GM19468 (cell line): Measurements from ENCODE around the gene WTAP.
"Not testable (repeated sequence)": the region's sequence is repeated elsewhere in the genome, so short reads cannot be mapped to it uniquely, and the experiment has no call there.

Source experiments
- ATAC-seq: cut with Tn5 transposase; IDR thresholded peaks from one replicate; pipeline ENCODE4 v1.9.1; 2021; ENCODE audit warnings: mild to moderate bottlenecking, moderate library complexity, moderate number of reproducible peaks; ENCODE audit not compliant: unreplicated experiment; ENCODE audit errors: extremely low read depth

WTAP gene

DNA sequence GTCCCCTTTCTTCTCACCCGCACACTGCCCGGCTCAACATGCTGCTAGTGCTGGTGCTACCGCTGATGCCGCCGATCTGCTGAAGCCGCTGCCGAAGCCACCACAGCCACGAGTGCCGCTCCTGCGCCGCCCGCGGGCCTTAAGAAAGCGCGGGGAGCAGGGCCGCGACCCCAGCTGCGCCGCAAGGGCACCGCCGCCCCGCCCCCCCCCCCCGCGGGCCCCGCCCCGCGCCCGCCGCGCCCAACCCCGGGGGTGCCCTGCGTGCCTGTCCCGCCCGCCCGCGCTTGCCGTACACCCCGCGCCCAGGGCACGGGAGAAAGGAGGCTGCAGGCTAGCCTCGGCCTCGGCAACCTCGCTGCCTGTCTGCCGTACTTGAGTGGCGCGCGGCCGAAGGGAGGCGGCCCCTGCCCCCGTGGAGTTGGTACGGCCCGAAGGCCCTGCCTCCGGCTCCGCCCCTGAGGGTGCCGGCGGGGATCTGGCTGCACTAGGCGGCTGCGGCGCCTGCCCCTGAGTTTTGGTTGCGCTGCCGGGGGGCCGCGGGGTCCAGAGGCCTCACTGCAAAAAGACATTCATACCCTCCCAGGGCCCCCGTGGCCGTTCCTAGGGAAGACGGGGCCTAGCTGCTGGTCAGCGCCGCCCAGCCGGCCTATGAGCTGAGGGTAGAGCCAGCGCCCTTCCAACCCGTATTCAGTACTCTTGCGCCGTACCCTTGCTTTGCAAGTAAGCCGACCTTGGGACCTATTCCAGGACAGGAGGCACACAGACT is 34.0 kb upstream of the WTAP start, which contains the start of gene SOD2:
TSS of gene SOD2 (minus strand) at position 114 of the 766 bp plus-strand sequence. CDS start at position 40, 74 bp downstream.
- peak; percentile 67 for ATAC-seq

DNA sequence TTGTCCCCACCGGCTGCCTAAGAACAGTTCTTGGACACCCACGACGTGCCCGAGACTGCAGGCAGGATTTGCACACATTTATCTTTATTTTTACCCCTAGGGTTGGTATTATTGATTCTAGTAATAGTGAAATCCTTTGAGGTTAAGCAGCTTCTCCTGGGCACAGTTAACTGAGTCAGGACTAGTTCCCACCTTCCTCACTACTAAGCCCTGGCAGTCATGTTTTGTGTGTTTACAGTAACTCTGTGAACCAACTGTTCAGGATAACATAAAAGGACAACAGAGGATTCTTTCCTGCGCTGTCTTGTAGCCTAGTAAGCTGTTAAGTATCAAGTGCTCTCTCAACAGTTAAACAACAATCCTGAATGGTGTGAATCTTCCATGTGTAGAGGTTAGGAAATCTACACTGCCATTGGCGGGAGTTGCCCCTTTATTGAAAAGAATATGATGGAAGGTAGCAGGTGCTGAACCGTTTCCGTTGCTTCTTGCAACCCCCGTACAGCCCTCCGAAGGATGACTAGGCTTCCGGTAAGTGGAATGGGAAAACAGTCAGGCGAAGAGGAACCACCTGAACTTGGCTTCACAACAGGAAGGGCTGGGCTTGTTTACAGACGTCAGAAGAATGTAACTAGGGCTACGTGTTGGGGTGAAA is 33.3 kb upstream of the WTAP start:
- no peak for ATAC-seq

DNA sequence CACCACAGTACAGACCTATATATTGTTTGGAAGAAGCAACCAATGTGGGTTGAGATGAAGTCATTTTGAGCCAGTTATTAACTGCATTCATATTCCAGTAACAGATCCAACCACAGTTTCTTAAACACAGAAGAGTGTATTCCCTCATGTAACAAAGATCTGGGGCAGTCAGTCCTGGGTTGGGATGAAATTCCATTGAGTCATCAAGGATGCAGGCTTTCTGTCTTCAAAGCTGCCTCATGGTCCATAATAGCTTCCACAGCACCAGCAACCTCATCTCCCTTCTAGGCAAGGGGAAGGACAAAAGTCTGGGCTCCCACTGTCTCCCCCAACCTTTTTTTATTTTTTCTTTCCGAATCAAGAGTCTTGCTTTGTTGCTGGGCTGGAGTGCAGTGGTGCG is 31.3 kb upstream of the WTAP start:
- no peak for ATAC-seq

DNA sequence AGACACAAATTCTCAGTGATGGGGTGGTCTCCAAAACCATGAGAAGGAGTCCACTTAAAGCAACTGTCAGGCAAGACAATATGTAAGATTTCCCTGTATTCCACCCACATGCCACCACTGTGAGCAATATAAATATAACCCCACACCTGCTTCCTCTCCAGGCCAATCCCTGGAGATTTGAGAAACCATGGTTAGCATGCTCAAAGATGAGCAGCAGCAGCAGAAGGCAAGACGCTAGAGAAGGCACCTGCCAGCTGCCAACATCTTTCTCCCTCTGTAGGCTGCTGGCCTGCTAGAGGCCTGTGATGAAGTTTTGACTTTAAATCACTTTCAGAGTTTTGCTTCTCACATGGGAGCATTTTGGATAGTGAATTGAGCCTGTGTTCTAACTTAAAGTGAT is 26.3 kb upstream of the WTAP start:
- no peak for ATAC-seq

DNA sequence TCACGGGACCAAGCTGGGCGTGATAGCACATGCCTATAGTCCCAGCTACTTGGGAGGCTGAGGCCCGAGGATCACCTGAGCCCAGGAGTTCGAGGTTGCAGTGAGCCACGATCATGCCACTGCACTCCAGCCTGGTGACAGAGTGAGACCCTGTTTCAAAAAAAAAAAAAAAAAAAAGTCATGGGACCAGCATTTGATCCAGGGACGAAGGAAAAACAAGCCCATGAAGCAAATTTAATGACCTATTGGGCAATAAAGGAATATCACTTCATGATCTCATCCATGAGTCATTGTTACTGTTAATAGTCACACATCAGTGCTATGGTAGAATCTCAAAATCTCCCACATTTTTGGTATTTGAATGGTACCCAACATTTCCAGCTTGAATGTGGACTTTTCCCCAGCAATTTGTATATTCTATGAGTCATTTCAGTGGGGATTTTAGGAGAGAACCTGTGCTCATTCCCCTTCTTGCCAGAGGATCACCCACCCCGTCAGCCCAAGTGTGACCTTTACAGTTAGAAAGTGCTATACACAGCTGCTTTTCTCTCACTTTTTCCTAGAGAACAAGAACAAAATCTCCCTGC is 25.8 kb upstream of the WTAP start:
- no peak for ATAC-seq

DNA sequence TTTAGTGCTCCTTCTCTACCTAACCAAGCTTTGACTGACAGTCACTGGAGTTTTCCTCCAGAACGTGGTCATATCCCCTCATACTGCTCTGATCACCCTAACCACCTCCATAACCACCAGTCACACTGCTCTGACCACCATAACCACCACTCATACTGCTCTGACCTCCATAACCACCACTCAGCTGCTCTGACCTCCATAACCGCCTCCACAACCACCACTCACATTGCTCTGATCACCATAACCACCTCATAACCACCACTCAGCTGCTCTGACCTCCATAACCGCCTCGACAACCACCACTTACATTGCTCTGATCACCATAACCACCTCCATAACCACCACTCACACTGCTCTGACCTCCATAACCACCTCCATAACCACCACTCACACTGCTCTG is 16.7 kb upstream of the WTAP start:
- ATAC-seq: not testable (repeated sequence)

DNA sequence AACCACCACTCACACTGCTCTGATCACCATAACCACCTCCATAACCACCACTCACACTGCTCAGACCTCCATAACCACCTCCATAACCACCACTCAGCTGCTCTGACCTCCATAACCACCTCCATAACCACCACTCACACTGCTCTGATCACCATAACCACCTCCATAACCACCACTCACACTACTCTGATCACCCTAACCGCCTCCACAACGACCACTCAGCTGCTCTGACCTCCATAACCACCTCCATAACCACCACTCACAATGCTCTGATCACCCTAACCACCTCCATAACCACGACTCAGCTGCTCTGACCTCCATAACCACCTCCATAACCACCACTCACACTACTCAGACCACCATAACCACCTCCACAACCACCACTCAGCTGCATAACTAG is 14.9 kb upstream of the WTAP start:
- ATAC-seq: not testable (repeated sequence)

DNA sequence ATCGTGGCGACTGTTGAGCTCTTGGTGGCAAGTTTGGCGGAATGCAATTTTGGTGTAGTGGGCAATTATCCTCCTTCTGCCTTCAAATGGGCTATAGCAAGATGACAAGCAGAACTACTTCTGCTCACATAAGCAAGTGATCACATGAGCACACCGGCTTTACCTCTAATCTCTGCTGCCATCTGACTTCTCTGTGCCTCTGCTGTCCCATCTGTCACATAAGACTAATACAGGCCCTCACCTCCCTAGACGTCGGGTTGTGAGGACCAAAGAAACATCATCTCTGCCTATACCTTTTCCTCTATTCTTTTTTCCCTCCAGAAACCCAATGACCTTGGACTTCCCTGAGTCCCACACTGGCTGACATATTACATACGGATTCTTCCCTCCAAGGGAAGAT is 13.3 kb upstream of the WTAP start:
- no peak for ATAC-seq

DNA sequence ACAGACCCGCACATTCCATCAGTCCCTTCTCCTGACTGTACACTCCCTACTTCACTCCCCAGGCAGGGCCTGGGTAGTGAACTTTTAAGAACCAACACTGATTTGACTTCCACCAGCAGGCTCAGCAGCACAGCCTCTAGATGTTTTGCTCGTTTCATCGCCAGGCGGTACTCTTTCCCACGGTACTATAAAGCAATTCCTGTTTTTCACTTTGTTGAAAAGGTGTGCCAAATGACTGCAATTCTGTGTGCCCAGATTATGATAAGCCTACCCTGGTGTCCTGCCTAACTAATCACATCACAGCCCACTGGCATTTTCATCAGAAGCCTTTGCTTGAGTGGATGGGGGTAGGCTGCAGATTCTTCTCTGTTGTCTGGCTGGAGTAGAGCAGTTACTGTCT is 12.9 kb upstream of the WTAP start:
- ATAC-seq: no peak

DNA sequence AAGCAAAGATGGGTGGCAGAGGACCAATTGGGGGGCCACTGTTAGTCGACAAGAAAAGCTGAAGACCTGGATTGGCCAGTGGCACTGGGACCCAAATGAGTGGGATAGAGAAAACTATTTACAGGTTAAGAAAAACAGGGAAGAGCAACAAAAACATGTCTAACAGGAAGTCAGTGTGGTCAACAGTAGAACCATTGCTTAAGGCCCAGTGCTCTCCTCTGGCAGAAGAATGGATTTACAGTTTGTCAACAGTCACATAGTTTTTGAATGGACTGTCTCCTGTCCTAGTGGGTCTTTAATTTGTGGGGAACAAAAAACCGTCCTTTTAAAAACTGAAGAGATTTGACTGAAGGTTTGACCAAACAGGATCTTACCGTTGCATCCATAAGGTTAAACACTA is 12.1 kb upstream of the WTAP start:
- ATAC-seq: no peak

DNA sequence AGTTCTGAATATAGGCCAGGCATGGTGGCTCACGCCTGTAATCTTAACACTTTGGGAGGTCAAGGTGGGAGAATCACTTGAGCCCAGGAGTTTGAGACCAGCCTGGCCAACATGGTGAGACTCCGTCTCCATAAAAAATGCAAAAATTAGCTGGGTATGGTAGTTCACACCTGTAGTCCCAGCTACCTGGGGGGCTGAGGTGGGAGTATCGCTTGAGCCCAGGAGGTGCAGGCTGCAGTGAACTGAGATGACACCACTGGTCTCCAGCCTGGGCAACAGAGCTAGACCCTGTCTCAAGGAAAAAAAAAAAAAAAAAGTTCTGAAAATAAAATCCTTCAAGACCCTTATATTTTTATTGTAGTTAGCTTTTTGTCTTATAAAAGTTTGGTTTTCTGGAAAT is 11.7 kb upstream of the WTAP start:
- no peak for ATAC-seq

DNA sequence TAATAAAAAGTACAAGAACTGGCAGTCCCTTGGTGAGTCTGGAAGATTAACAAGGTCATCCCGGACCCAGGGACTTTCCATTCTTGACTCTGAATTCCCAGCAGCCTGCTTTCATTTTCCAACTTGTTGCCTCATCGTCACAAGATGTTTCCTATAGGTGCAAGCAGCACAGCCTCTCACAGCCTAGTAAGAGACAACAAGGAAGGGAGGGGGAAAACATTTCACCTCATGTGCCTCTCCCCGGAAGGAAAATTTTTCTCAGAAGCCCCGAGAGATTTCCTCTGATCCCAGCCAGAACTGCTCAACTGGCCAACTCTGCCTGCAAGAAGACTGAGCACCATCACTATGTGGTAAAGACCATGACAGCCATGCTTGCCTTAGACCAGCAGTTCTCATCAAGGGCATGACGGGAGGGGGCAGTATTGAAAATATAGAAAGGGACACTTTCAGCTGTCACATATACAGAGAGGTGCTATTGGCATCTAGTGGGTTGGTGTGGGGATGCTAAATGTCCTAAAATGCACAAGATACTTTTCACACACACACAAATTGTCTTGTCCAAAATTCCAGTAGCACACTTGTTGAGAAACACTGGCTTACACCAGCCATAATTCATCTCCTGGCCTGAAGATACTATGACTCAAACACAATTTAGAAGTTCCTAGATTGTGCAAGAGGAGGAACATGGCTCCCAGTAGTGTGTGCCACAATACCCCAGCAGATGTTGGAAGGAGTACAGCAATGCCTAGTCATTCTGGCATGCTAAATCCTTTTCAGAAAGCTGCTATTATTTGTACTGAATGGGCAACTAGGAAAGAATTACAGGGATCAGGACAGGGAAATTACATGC is 10.8 kb upstream of the WTAP start:
- no peak for ATAC-seq

DNA sequence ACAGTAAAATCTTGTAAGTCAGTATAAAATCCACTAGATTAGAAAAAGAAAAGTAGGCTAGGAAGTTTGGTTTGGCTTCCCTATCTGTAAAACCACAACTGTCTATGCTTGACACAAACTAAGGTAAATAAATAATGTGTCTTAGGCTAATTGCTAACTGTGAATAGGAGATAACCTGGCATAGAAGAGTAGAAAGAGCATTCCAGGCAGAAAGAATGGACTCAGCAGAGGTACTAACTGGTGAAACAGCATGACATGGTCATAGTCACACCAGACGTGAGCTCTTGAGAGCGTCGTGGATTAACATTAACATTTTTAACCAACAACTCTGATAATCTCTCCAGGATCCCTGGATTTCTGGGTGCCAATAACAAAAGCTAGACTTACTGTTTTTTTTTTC is 8.7 kb upstream of the WTAP start:
- no peak for ATAC-seq

DNA sequence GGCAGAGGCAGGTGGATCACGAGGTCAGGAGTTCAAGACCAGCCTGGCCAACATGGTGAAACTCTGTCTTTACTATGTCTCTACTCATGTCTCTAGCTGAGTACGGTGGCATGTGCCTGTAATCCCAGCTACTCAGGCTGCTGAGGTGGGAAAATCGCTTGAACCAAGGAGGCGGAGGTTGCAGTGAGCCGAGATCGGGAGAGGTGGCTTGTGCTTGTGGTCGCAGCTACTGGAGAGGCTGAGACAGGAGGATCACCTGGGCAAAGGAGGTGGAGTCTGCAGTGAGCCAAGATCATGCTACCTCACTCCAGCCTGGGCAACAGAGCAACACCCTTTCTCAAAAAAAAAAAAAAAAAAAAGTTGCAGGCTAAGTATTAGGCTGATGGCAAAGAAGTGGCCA is 8.0 kb upstream of the WTAP start:
- no peak for ATAC-seq

DNA sequence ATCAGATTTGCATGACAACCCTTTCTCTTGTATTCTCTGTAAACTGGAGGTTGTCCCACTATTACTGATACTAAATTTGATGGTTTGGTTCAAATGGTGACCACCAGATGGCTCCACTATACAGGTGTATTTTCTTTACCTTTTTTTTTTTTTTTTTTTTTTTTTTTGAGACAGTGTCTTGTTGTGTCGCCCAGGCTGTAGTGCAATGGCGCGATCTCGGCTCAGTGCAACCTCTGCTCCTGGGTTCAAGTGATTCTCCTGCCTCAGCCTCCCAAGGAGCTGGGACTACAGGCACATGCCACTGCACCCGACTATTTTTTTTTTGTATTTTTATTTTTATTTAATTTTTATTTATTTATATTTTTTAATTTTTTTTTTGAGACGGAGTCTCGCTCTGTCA is 6.6 kb upstream of the WTAP start:
- no peak for ATAC-seq

DNA sequence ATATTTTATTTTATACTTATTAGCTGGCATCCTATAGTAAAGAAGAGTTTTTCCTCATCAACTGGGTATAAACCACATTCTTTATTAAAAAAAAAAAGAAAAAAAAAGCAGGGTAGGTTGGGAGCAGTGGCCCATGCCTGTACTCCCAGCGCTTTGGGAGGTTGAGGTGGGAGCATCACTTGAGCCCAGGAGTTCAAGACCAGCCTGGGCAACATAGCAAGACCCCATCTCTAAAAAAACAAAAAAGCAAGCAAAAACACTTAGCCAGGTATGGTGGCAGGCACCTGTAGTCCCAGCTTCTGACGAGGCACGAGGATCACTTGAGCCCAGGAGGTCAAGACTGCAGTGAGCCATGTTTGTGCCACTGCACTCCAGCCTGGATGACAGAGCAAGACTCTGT is 5.3 kb upstream of the WTAP start:
- ATAC-seq: not testable (repeated sequence)

DNA sequence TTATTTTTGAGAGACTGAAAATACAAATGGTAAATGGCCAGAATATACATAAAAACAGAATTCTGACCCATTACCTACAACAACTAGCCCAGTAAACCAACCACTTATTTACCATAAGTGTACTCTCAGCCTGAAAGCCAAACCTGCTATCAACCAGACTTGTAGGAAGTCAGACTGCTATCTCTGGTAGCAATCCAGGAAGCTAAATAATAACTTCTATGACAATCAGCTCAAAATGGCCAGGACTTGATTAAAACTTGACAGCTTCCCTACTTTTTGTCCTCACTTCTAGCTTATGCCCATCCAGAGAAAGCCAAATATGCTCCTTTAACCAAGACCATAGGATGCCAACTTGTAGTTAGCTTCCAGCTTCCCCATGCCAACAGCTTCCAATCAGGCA is 4.7 kb upstream of the WTAP start:
- no peak for ATAC-seq

DNA sequence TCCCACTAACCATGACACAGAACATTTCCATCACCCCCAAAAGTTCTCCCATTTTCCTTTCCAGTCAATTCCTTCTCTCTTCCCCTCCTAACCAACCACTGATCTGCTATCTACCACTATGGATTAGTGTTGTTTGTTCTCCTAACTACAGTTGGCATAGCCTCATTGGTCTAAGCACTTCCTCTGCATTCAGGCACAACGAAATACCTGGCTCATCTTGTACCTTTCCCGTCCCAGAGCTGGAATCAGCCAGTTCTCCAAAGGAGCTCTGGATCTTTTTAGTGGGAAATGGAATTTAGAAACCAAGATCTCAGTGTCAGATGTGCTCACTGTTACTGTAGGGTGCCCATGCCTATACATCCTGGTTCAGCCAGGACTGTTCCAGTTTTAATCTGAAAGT is 4.0 kb upstream of the WTAP start:
- no peak for ATAC-seq

DNA sequence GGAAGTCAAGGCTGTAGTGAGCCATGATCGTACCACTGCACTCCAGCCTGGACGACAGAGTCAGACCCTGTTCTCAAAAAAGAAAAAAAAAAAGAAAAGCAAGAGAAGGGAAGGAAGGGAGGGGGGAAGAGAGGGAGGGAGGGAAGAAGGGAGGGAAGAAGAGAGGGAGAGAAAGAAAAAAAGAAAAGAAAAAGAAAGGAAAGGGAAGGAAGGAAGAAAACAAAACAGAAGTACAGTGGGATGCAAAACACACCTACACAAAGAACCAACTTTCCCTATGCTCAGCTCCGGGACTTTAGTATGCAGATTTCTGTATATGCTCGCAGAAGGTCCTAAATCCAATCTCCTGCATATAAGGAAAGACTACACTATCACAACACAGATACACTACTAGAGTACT is 2.5 kb upstream of the WTAP start:
- no peak for ATAC-seq

DNA sequence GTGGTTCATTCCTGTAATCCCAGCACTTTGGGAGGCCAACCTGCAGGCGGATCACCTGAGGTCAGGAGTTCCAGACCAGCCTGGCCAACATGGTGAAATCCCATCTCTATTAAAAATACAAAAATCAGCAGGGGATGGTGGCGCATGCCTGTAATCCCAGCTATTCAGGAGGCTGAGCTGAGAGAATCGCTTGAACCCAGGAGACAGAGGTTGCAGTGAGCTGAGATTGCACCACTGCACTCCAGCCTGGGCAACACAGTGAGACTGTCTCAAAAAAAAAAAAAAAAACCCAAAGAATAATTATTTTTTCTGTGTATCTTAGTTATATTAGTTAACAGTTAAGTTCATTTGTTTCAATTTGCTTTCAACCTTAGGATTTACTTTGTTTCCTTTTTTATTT is 2.1 kb upstream of the WTAP start:
- ATAC-seq: not testable (repeated sequence)
